Gastrocnemius medialis (tissue), 4 donors: ENCODE data around the gene LGALS9.

Experiments
- CTCF ChIP-seq, 5 experiments: fragments of 450-650 bp in 3 of 5; fragments of 200-600 bp in 2 of 5; sonication (generic) in 2 of 5; IDR thresholded peaks in 4 of 5; conservative IDR thresholded peaks in 1 of 5; 1 replicate in 4 of 5; 2 replicates in 1 of 5; pipeline ENCODE4 v1.5.1; 2016 to 2019; ENCODE audit warnings: antibody characterized with exemption in 5 of 5, mild to moderate bottlenecking in 3 of 5, moderate library complexity in 3 of 5
- POLR2A ChIP-seq, 2 donors: fragments of 450-650 bp; IDR thresholded peaks; one replicate each; pipeline ENCODE4 v1.6.1; 2017; ENCODE audit warnings: antibody characterized with exemption in 2 of 2, mild to moderate bottlenecking in 2 of 2, moderate library complexity in 2 of 2

GRCh38 chr17:27654654-27655524, 23.9 kb downstream of the LGALS9 start:
- TF ChIP-seq POLR2A (IDR thresholded peaks at IDR 0.05) (no peak), CTCF (IDR thresholded peaks at IDR 0.05 in 4 of 5, conservative IDR thresholded peaks at IDR 0.05 in 1 of 5) (peak; percentile 54 to 92 (median 82))
